Measurements from ENCODE around the gene XPA. TPM values are rescaled to one million over a fixed set of nuclear protein-coding genes. Genes with fewer than 3 reads are reported as not detected.

Gene XPA
- total RNA-seq, 5 donors from 2014 or later (not counting 1 experiment from before 2014, with no cell fraction given): 21.7 to 24.5 (median 23.3) TPM

DNA sequence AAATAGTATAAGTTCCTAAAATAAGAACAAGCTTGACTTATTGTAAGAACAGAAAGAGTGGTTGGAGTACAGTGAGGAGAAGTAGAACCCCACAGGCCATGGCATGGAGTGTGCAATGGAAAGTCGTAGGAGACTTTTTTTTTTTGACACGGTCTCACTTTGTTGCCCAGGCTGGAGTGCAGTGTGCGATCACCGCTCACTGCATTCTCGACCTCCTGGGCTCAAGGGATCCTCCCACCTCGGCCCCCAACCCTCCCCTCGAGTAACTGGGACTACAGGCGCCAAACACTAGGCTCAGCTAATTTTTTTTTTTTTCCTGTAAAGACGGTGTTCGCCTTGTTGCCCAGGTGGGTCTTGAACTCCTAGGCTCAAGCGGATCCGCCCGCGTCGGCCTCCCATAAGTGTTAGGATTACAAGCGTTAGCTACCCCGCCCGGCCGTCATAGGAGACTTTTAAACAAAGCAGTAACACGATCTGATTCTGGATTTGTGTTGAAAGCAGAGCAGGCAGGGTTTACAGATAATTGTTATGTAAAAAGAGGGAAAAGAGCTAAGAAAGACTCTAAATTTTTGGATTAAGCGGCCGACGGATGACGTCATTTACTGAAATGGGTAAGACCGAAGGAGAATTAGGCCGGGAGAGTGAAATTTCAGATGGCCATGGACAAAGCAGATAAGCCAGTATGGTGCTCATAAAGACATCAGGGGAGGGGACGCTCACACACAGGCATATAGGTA lies 64.7 kb downstream of the XPA start:
- peak in 19 of 35 experiments; percentile 3 to 31 (median 9) for DNase-seq
- H3K4me3 Mint-ChIP-seq: peak overlapping the region; percentile 97 to 99 (median 98)
- no peak for ATAC-seq (replicated peaks in 1 of 4)
- Histone ChIP-seq H3K27ac (ENCODE audit: low read length) (peak overlapping the region; percentile 88), H3K36me3 (ENCODE audit: control insufficient read depth in 2 of 2, extremely low read depth in 1 of 2, insufficient read depth in 1 of 2, low read length in 1 of 2) (no peaks in the 10 kb centered on the region), H3K4me3 (ENCODE audit: control insufficient read depth in 1 of 2, extremely low read depth in 1 of 2, low read length in 1 of 2) (peak overlapping the region; percentile 59 to 75), H3K9me3 (no peaks in the 10 kb centered on the region), H3K27me3 (replicated peaks in 1 of 2; ENCODE audit: control insufficient read depth in 2 of 2, extremely low read depth in 1 of 2, insufficient read depth in 2 of 2, low read length in 1 of 2) (no peaks in the 10 kb centered on the region), H3K4me1 (ENCODE audit: control insufficient read depth in 1 of 2, extremely low read depth in 1 of 2, insufficient read depth in 2 of 2, low read length in 2 of 2) (peaks cover 21 to 27% of the 10 kb centered on the region in 2 experiments)
- POLR2A ChIA-PET: interaction anchor here (0.7 to 2.1 kb wide), 6 partner anchors 65 to 1753 kb away, joined by 3 to 19 read pairs (median 4); partner anchors contain the start of genes NANS (in 1 of the 2), TRMO (in 1 of the 2), XPA (in 1 of the 2) and ZNF782 (in 1 of the 2)
- peaks cover 7% of the 10 kb centered on the region for H3K36me3 Mint-ChIP-seq
- H3K27ac Mint-ChIP-seq: peak overlapping the region; percentile 97 to 100
- 1% methylated on average over 18 of the region's 27 CpGs for WGBS (ENCODE audit: insufficient coverage)
- peaks cover 59 to 63% (median 60%) of the 10 kb centered on the region in 3 donors for H3K4me1 Mint-ChIP-seq
- CTCF ChIA-PET: interaction anchor here (0.6 to 2.0 kb wide), 11 partner anchors 17 to 775 kb away, joined by 3 to 16 read pairs (median 4); partner anchors contain the start of genes NANS (in 1 of the 2), TDRD7 (in 1 of the 2) and TRMO (in 1 of the 2)
- H3K27me3 Mint-ChIP-seq: no peaks in the 10 kb centered on the region
- H3K9me3 Mint-ChIP-seq: no peaks in the 10 kb centered on the region

DNA sequence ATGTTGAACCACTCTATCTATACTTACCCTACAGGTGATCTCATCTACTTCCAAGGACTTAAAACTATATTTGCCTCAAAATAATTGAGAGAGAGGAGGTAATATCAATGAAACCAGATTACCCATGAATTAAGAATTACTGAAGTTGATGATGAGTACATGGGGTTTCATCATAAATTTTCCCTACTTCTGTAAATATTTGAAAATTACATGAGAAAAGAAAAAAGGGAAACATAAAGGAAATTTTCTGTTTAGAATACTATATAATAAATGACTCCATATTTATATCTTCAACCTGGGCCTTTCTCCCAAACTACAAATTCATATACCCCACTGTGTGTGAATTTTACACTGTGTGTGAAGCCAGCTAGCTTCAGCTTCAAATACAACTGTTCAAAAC lies 66.5 kb downstream of the XPA start:
- no peak for ATAC-seq (replicated peaks in 1 of 4)
- CTCF ChIA-PET: interaction anchor here in 1 of 2 donors (2.1 kb wide), 1 partner anchor 15 kb away, joined by 8 read pairs; no protein-coding TSS in a partner anchor
- Mint-ChIP-seq H3K27me3 (no peaks in the 10 kb centered on the region), H3K27ac (no peak overlapping the region), H3K4me1 (peaks cover 44 to 53% (median 46%) of the 10 kb centered on the region in 3 donors), H3K36me3 (peaks cover 7% of the 10 kb centered on the region), H3K9me3 (no peaks in the 10 kb centered on the region), H3K4me3 (no peak overlapping the region)
- Histone ChIP-seq H3K36me3 (ENCODE audit: control insufficient read depth in 2 of 2, extremely low read depth in 1 of 2, insufficient read depth in 1 of 2, low read length in 1 of 2) (peaks cover 0 to 3% of the 10 kb centered on the region in 2 donors), H3K9me3 (no peaks in the 10 kb centered on the region), H3K4me3 (ENCODE audit: control insufficient read depth in 1 of 2, extremely low read depth in 1 of 2, low read length in 1 of 2) (no peak overlapping the region), H3K27me3 (replicated peaks in 1 of 2; ENCODE audit: control insufficient read depth in 2 of 2, extremely low read depth in 1 of 2, insufficient read depth in 2 of 2, low read length in 1 of 2) (no peaks in the 10 kb centered on the region), H3K27ac (ENCODE audit: low read length) (no peak overlapping the region), H3K4me1 (ENCODE audit: control insufficient read depth in 1 of 2, extremely low read depth in 1 of 2, insufficient read depth in 2 of 2, low read length in 2 of 2) (peaks cover 11 to 21% of the 10 kb centered on the region in 2 experiments)
- no peak for DNase-seq
- POLR2A ChIA-PET: no interaction called here

DNA sequence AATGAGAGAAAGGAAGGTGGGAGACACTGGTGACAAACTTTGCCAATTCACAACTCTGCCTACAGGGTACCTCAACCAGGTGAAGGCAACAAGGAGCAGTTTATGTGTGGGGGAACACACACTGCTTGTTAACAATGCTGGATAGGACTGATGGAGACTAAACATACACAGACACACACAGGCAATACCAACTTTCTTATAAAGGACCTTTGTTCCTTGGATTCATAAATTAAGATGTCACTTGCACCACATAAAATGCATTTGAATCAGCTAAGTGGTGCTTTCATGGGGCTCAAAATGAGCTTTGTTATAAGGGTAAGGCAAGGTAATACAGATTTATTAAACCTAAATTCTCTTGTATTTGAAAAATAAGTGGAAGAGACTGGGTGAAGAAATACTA lies 68.0 kb downstream of the XPA start:
- CTCF ChIA-PET: interaction anchor here in 1 of 2 donors (2.1 kb wide), 1 partner anchor 14 kb away, joined by 8 read pairs; no protein-coding TSS in a partner anchor
- Mint-ChIP-seq H3K27me3 (no peaks in the 10 kb centered on the region), H3K9me3 (no peaks in the 10 kb centered on the region), H3K27ac (no peak overlapping the region), H3K4me1 (peaks cover 29 to 39% (median 32%) of the 10 kb centered on the region in 3 donors), H3K4me3 (no peak overlapping the region), H3K36me3 (peaks cover 18% of the 10 kb centered on the region)
- Histone ChIP-seq H3K36me3 (ENCODE audit: control insufficient read depth in 2 of 2, extremely low read depth in 1 of 2, insufficient read depth in 1 of 2, low read length in 1 of 2) (peaks cover 0 to 12% of the 10 kb centered on the region in 2 donors), H3K27ac (ENCODE audit: low read length) (no peak overlapping the region), H3K4me1 (ENCODE audit: control insufficient read depth in 1 of 2, extremely low read depth in 1 of 2, insufficient read depth in 2 of 2, low read length in 2 of 2) (peaks cover 6 to 12% of the 10 kb centered on the region in 2 experiments), H3K4me3 (ENCODE audit: control insufficient read depth in 1 of 2, extremely low read depth in 1 of 2, low read length in 1 of 2) (no peak overlapping the region), H3K9me3 (no peaks in the 10 kb centered on the region), H3K27me3 (replicated peaks in 1 of 2; ENCODE audit: control insufficient read depth in 2 of 2, extremely low read depth in 1 of 2, insufficient read depth in 2 of 2, low read length in 1 of 2) (no peaks in the 10 kb centered on the region)
- no peak for DNase-seq
- ATAC-seq (replicated peaks in 1 of 4): no peak
- POLR2A ChIA-PET: no interaction called here

DNA sequence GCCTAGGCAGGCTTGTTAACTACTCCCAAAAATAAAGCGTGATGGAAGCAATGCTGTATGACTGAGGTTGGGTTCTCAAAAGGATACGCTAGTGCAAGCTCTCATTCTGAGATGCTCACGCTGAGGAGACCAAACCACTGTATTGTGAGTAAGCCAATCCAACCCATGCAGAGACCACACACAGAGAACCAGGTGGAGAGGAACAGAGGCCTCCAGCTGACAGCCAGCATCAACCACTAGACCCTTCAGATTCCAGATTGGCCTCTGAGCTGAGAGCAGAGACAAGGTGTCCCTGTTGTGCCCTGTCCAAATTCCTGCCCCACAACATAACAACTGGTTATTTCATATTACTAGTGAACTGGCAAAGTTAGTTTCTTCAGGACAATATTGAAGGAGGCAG lies 68.5 kb downstream of the XPA start:
- peaks cover 22% of the 10 kb centered on the region for H3K36me3 Mint-ChIP-seq
- no peak overlapping the region for H3K4me3 Mint-ChIP-seq
- Histone ChIP-seq H3K27me3 (replicated peaks in 1 of 2; ENCODE audit: control insufficient read depth in 2 of 2, extremely low read depth in 1 of 2, insufficient read depth in 2 of 2, low read length in 1 of 2) (no peaks in the 10 kb centered on the region), H3K36me3 (ENCODE audit: control insufficient read depth in 2 of 2, extremely low read depth in 1 of 2, insufficient read depth in 1 of 2, low read length in 1 of 2) (peaks cover 0 to 17% of the 10 kb centered on the region in 2 donors), H3K4me1 (ENCODE audit: control insufficient read depth in 1 of 2, extremely low read depth in 1 of 2, insufficient read depth in 2 of 2, low read length in 2 of 2) (peaks cover 6 to 12% of the 10 kb centered on the region in 2 experiments), H3K4me3 (ENCODE audit: control insufficient read depth in 1 of 2, extremely low read depth in 1 of 2, low read length in 1 of 2) (no peak overlapping the region), H3K9me3 (no peaks in the 10 kb centered on the region), H3K27ac (ENCODE audit: low read length) (no peak overlapping the region)
- ChIA-PET CTCF (interaction anchor here in 1 of 2 donors (2.1 kb wide), 1 partner anchor 13 kb away, joined by 8 read pairs; no protein-coding TSS in a partner anchor), POLR2A (no interaction called here)
- DNase-seq (no peak), ATAC-seq (replicated peaks in 1 of 4) (no peak)
- H3K27me3 Mint-ChIP-seq: no peaks in the 10 kb centered on the region
- WGBS (ENCODE audit: insufficient coverage): no CpG with 5 or more reads among the region's 3 CpGs
- H3K4me1 Mint-ChIP-seq: peaks cover 27 to 37% (median 30%) of the 10 kb centered on the region in 3 donors
- no peak overlapping the region for H3K27ac Mint-ChIP-seq
- no peaks in the 10 kb centered on the region for H3K9me3 Mint-ChIP-seq

DNA sequence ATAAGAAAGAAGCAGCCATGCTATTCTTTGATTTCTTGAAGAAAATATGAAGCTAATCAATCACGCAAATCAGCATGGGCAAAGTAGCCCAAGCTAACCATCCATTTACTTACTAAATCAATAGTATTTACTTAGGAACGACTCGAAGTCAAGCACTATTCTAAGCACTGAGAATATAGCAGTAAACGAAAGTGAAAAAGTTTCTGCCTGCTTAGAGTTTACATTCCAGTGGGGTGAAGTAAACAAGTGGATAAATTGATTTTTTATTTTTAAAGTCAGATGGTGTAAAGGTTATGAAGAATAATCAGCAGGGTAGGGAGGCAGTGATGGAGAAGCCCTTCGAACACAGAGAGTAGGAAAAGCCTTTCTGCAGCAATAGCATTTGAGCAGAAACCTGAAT lies 69.5 kb downstream of the XPA start:
- peaks cover 29% of the 10 kb centered on the region for H3K36me3 Mint-ChIP-seq
- 76% methylated on average over 2 of the region's 5 CpGs for WGBS (ENCODE audit: insufficient coverage)
- no peaks in the 10 kb centered on the region for H3K9me3 Mint-ChIP-seq
- H3K27ac ChIP-seq (ENCODE audit: low read length): no peak overlapping the region
- H3K27me3 Mint-ChIP-seq: no peaks in the 10 kb centered on the region
- POLR2A ChIA-PET: no interaction called here
- H3K9me3 ChIP-seq: no peaks in the 10 kb centered on the region
- H3K4me3 Mint-ChIP-seq: no peak overlapping the region
- H3K27me3 ChIP-seq (replicated peaks in 1 of 2; ENCODE audit: control insufficient read depth in 2 of 2, extremely low read depth in 1 of 2, insufficient read depth in 2 of 2, low read length in 1 of 2): no peaks in the 10 kb centered on the region
- no peak overlapping the region for H3K4me3 ChIP-seq (ENCODE audit: control insufficient read depth in 1 of 2, extremely low read depth in 1 of 2, low read length in 1 of 2)
- DNase-seq: no peak
- ATAC-seq (replicated peaks in 1 of 4): no peak
- peaks cover 0 to 17% of the 10 kb centered on the region in 2 donors for H3K36me3 ChIP-seq (ENCODE audit: control insufficient read depth in 2 of 2, extremely low read depth in 1 of 2, insufficient read depth in 1 of 2, low read length in 1 of 2)
- H3K27ac Mint-ChIP-seq: no peak overlapping the region
- peaks cover 6 to 12% of the 10 kb centered on the region in 2 experiments for H3K4me1 ChIP-seq (ENCODE audit: control insufficient read depth in 1 of 2, extremely low read depth in 1 of 2, insufficient read depth in 2 of 2, low read length in 2 of 2)
- peaks cover 25 to 33% (median 26%) of the 10 kb centered on the region in 3 donors for H3K4me1 Mint-ChIP-seq
- CTCF ChIA-PET: no interaction called here

DNA sequence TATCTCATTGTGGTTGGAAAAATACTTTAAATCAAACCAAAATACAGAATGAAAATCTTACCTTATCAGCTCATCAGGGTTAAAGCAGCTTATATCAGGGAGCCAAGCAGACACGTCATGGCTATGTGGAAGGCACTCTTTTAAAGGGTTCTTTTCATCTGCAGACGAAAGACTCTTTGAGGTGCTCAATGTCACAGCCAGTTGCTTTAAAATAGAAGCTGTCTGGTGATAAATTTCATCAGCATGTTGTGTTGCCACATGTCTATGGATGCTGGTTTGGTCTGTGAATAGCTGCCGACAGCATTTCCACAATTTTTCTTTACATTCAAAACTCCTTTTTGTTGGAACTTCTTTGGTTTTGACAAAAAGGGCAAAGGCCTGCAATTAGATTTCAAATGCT lies 71.5 kb downstream of the XPA start:
- H3K4me3 Mint-ChIP-seq: no peak overlapping the region
- 100% methylated on average over 1 of the region's 3 CpGs for WGBS (ENCODE audit: insufficient coverage)
- H3K36me3 ChIP-seq (ENCODE audit: control insufficient read depth in 2 of 2, extremely low read depth in 1 of 2, insufficient read depth in 1 of 2, low read length in 1 of 2): peaks cover 0 to 17% of the 10 kb centered on the region in 2 donors
- no peak for ATAC-seq (replicated peaks in 1 of 4)
- no peaks in the 10 kb centered on the region for H3K27me3 ChIP-seq (replicated peaks in 1 of 2; ENCODE audit: control insufficient read depth in 2 of 2, extremely low read depth in 1 of 2, insufficient read depth in 2 of 2, low read length in 1 of 2)
- H3K27ac ChIP-seq (ENCODE audit: low read length): no peak overlapping the region
- no peaks in the 10 kb centered on the region for H3K9me3 Mint-ChIP-seq
- H3K4me1 Mint-ChIP-seq: peaks cover 10 to 18% (median 12%) of the 10 kb centered on the region in 3 donors
- no peak overlapping the region for H3K27ac Mint-ChIP-seq
- H3K4me1 ChIP-seq (ENCODE audit: control insufficient read depth in 1 of 2, extremely low read depth in 1 of 2, insufficient read depth in 2 of 2, low read length in 2 of 2): no peaks in the 10 kb centered on the region
- POLR2A ChIA-PET: no interaction called here
- no peaks in the 10 kb centered on the region for H3K27me3 Mint-ChIP-seq
- CTCF ChIA-PET: no interaction called here
- no peak for DNase-seq
- peaks cover 40% of the 10 kb centered on the region for H3K36me3 Mint-ChIP-seq
- H3K9me3 ChIP-seq: no peaks in the 10 kb centered on the region
- H3K4me3 ChIP-seq (ENCODE audit: control insufficient read depth in 1 of 2, extremely low read depth in 1 of 2, low read length in 1 of 2): no peak overlapping the region

Data from T-cell (primary cell).